ENCODE data around the gene RPL36A.

RPL36A gene

GRCh38 chrX:101385026-101385684 is 5.7 kb upstream of the RPL36A start:
- intact Hi-C loops (cut with DNase I; ENCODE audit: low total_unique reads): no loop called here
- no peak overlapping the region for H3K4me3 ChIP-seq

DNA sequence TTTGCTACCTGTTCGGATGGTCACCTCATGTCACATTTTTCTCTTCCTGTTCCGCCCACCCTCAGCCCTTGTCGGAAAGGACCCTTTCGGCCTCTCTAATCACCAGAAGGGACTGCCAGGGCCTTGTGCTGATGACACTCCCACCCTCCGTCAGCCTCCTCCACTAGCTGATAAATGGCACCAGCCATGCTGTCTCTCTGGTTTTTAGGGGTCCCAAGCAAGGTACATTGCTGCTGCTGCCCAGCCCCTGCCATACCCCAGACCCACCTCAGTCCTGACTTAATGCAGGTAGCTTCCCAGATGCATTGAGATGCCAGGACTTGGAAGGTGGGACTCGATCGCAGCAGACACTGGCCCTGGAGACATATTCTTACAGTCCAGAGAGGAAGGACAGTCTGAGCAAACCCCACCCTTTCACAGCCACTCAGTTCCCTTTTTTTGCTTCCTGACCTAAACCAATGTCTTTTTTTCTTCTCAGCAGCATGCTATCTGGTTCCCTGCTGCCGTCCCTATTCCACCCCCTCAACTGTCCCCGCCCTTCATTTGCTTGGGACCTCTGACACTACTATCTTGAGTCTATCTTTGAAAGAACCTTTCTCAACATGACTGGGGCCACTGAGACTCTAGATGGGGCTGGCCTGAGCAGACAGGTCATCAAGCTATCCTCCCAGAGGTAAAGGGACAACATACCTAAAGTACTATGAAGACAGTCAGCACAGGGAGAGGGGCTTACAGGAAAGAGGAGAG is 4.8 kb upstream of the RPL36A start, which contains the start of gene BTK:
TSS of gene BTK (minus strand) at position 397 of the 747 bp plus-strand sequence. CDS start 10,907 bp downstream, outside the sequence.
- no peaks in the 10 kb centered on the region for H3K27me3 ChIP-seq
- H3K4me1 ChIP-seq: no peaks in the 10 kb centered on the region
- no peak for TF ChIP-seq CTCF (IDR thresholded peaks at IDR 0.05)
- no peak for DNase-seq
- H3K9me3 ChIP-seq: no peaks in the 10 kb centered on the region
- no peaks in the 10 kb centered on the region for H3K36me3 ChIP-seq
- intact Hi-C loops (cut with DNase I; ENCODE audit: low total_unique reads): no loop called here
- no peak within 1 kb of the TSS for H3K4me3 ChIP-seq
- H3K27ac ChIP-seq: no peak within 1 kb of the TSS

More at GRCh38 chrX:101385026-101385684, 5.7 kb upstream of the RPL36A start:
- TF ChIP-seq CTCF (IDR thresholded peaks at IDR 0.05): no peak
- Histone ChIP-seq H3K9me3 (no peaks in the 10 kb centered on the region), H3K4me1 (no peaks in the 10 kb centered on the region), H3K27me3 (no peaks in the 10 kb centered on the region), H3K27ac (no peak overlapping the region), H3K36me3 (no peaks in the 10 kb centered on the region)
- DNase-seq: no peak

DNA sequence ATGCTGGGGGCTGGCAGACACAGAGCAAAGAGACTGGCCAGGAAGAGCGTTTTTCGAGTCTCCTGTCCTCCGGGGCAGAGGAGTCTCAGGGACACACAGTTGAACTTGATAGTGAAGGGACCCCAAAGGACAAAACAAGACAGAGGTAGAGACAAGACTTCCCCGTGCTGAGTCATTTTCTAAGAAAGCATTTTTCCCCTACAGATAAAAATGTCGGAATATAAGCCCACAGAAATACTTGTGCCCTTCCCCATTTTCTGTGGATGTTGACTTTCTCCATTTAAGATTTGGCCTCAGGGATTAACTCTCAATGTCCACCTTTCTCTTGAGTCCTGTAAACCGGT is 4.3 kb upstream of the RPL36A start:
- intact Hi-C loops (cut with DNase I; ENCODE audit: low total_unique reads): no loop called here
- no peak for DNase-seq
- Histone ChIP-seq H3K27ac (no peak overlapping the region), H3K27me3 (no peaks in the 10 kb centered on the region), H3K4me3 (no peak overlapping the region), H3K36me3 (no peaks in the 10 kb centered on the region), H3K9me3 (no peaks in the 10 kb centered on the region), H3K4me1 (peaks cover 0 to 1% (median 0%) of the 10 kb centered on the region in 4 donors)
- no peak for TF ChIP-seq CTCF (IDR thresholded peaks at IDR 0.05)

GRCh38 chrX:101388604-101389003 is 2.2 kb upstream of the RPL36A start:
- no peaks in the 10 kb centered on the region for H3K9me3 ChIP-seq
- peaks cover 0 to 5% (median 0%) of the 10 kb centered on the region in 4 donors for H3K4me1 ChIP-seq
- no peaks in the 10 kb centered on the region for H3K27me3 ChIP-seq
- H3K36me3 ChIP-seq: no peaks in the 10 kb centered on the region
- intact Hi-C loops (cut with DNase I; ENCODE audit: low total_unique reads): no loop called here
- no peak overlapping the region for H3K27ac ChIP-seq
- DNase-seq: no peak
- no peak overlapping the region for H3K4me3 ChIP-seq
- TF ChIP-seq CTCF (IDR thresholded peaks at IDR 0.05): no peak

DNA sequence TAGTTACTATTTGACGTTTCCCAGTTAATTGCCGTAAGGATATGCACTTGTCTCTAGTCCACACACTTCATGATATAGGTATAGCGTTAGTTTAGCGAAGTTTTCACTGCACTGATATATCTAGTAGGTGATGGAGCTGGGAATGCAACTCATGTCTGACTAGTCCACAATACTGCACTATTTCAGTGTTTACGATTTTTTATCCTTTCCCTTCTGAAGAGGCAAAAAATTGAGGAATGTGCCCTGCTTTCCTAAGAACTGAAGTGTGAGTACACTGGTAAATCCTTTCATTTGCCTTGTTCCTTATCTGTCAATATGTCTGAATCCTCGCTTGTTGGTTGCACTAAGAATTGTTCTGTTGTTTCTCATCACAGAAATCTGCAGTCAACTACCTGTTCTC is 1.0 kb downstream of the RPL36A start:
- Histone ChIP-seq H3K36me3 (no peaks in the 10 kb centered on the region), H3K9me3 (no peaks in the 10 kb centered on the region), H3K4me3 (peak overlapping the region; percentile 53 to 56), H3K4me1 (peaks cover 0 to 5% (median 0%) of the 10 kb centered on the region in 4 donors), H3K27me3 (no peaks in the 10 kb centered on the region), H3K27ac (peak overlapping the region; percentile 72 to 79)
- intact Hi-C loops (cut with DNase I; ENCODE audit: low total_unique reads): no loop called here
- DNase-seq: no peak
- no peak for TF ChIP-seq CTCF (IDR thresholded peaks at IDR 0.05)

All from tibial artery (tissue), 4 donors.